Measurements from ENCODE around the gene GSG1L.

DNA sequence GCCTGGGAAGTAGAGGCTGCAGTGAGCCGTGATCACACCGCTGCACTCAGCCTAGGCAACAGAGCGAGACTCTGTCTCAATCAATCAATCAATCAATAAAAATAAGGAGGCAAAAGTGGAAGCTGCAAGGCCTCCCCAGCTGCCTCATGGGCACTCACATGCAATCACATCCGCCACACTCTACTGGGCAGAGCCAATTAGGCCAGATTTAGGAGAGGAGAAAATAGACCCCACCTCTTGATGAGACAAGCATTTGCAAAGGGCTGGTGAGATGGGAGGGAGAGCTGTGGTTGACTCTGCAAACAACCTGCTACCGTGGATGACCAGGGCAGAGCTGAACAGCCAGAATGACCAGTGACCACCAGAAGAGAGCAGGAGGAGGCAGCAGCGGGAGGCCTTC is 14.7 kb upstream of the GSG1L start:
- TF ChIP-seq SIRT6 (IDR thresholded peaks at IDR 0.05; ENCODE audit: low read depth, low read length) (no peak), HDAC2 (IDR thresholded peaks at IDR 0.05) (no peak), IRF2 (CRISPR knock-in tag; IDR thresholded peaks at IDR 0.05) (no peak), BCL6 (CRISPR knock-in tag; IDR thresholded peaks at IDR 0.05) (no peak), ESRRA (IDR thresholded peaks at IDR 0.05; ENCODE audit: borderline replicate concordance, low read depth) (no peak), ZNF23 (CRISPR knock-in tag; IDR thresholded peaks at IDR 0.05) (no peak), POLR2A (conservative IDR thresholded peaks at IDR 0.05) (no peak), CEBPB (tag; IDR thresholded peaks at IDR 0.05) (no peak), TAF7 (tag; IDR thresholded peaks at IDR 0.05) (no peak), FOXP1 (CRISPR knock-in tag; IDR thresholded peaks at IDR 0.05) (no peak)

Data from K562 (cell line).